Inferior parietal cortex (tissue), 1 donor: Measurements from ENCODE around the gene NEK10.
"Not testable (repeated sequence)": the region's sequence is repeated elsewhere in the genome, so short reads cannot be mapped to it uniquely, and the experiment has no call there.

Experiments used
- DNase-seq: peaks from one replicate; pipeline ENCODE4 v3.0.0-alpha.2; 2016; ENCODE audit errors: extremely low spot score

The NEK10 gene

GRCh38 chr3:27352047-27352446 is 17.1 kb downstream of the NEK10 start:
- no peak for DNase-seq

GRCh38 chr3:27349832-27350231 is 19.4 kb downstream of the NEK10 start:
- no peak for DNase-seq

- DNase-seq = no peak
Measured at GRCh38 chr3:27345959-27346865, 23.0 kb downstream of the NEK10 start.

GRCh38 chr3:27345493-27345892 is 23.7 kb downstream of the NEK10 start:
- DNase-seq = no peak

GRCh38 chr3:27345045-27345444 is 24.1 kb downstream of the NEK10 start:
- DNase-seq = no peak

- DNase-seq = no peak
Measured at GRCh38 chr3:27344192-27344591, 25.0 kb downstream of the NEK10 start.

GRCh38 chr3:27342267-27342666 is 26.9 kb downstream of the NEK10 start:
- no peak for DNase-seq

GRCh38 chr3:27340534-27340933 is 28.6 kb downstream of the NEK10 start:
- DNase-seq = no peak

GRCh38 chr3:27335571-27335970 is 33.6 kb downstream of the NEK10 start:
- DNase-seq = no peak

GRCh38 chr3:27333843-27334242 is 35.3 kb downstream of the NEK10 start:
- DNase-seq = no peak

GRCh38 chr3:27328982-27329762 is 40.0 kb downstream of the NEK10 start:
- DNase-seq = not testable (repeated sequence)

- DNase-seq = no peak
Measured at GRCh38 chr3:27326629-27327545, 42.3 kb downstream of the NEK10 start.

GRCh38 chr3:27326202-27326601 is 43.0 kb downstream of the NEK10 start:
- no peak for DNase-seq

GRCh38 chr3:27325419-27325818 is 43.8 kb downstream of the NEK10 start:
- no peak for DNase-seq

- DNase-seq = no peak
Measured at GRCh38 chr3:27324686-27325085, 44.5 kb downstream of the NEK10 start.

- DNase-seq = no peak
Measured at GRCh38 chr3:27323087-27323570, 46.1 kb downstream of the NEK10 start.

- no peak for DNase-seq
Measured at GRCh38 chr3:27322634-27323033, 46.5 kb downstream of the NEK10 start.

- no peak for DNase-seq
Measured at GRCh38 chr3:27319847-27320526, 49.2 kb downstream of the NEK10 start.

- DNase-seq = no peak
Measured at GRCh38 chr3:27319304-27319703, 49.9 kb downstream of the NEK10 start.

- no peak for DNase-seq
Measured at GRCh38 chr3:27317096-27317495, 52.1 kb downstream of the NEK10 start.

- no peak for DNase-seq
Measured at GRCh38 chr3:27315003-27315402, 54.2 kb downstream of the NEK10 start.
